ENCODE results near the gene CT47C1. TPM values are rescaled to one million over a fixed set of nuclear protein-coding genes. Genes with fewer than 3 reads are reported as not detected.

CT47C1 gene
- total RNA-seq, 5 donors from 2014 or later (not counting 1 experiment from before 2014, with no cell fraction given): not detected

DNA sequence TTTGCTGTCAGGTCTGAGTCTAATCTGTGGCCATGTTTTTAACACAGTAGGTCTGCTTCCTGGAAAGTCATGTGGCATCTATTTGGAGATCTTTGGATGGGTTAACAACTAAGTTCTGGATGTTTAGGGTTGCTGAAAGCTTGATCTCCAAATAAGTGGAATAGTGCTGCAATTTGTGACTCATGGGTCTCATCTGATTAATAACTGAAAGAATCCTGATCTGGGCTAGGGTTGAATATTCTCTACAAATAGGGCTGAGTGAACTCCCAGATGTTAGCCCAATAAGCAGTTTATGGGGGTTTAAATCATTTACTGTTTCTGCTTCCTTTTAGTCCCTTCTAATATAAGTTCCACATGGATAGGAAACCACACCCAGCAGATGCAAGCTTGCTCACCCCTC is 23.1 kb downstream of the CT47C1 start:
- no peak overlapping the region for H3K4me3 ChIP-seq (ENCODE audit: control insufficient read depth in 1 of 2, extremely low read depth in 1 of 2, low read length in 1 of 2)
- H3K4me1 Mint-ChIP-seq: no peaks in the 10 kb centered on the region
- H3K4me1 ChIP-seq (ENCODE audit: control insufficient read depth in 1 of 2, extremely low read depth in 1 of 2, insufficient read depth in 2 of 2, low read length in 2 of 2): no peaks in the 10 kb centered on the region
- no peak overlapping the region for H3K27ac Mint-ChIP-seq
- CTCF ChIA-PET: interaction anchor here in 1 of 2 donors (0.5 kb wide), 1 partner anchor 15 kb away, joined by 3 read pairs; no protein-coding TSS in a partner anchor
- H3K36me3 ChIP-seq (ENCODE audit: control insufficient read depth in 2 of 2, extremely low read depth in 1 of 2, insufficient read depth in 1 of 2, low read length in 1 of 2): no peaks in the 10 kb centered on the region
- ATAC-seq (replicated peaks in 1 of 4) (no peak), DNase-seq (no peak)
- no peaks in the 10 kb centered on the region for H3K9me3 ChIP-seq
- H3K4me3 Mint-ChIP-seq: no peak overlapping the region
- H3K36me3 Mint-ChIP-seq: no peaks in the 10 kb centered on the region
- peaks cover 0 to 55% of the 10 kb centered on the region in 2 donors for H3K27me3 Mint-ChIP-seq
- POLR2A ChIA-PET: no interaction called here
- H3K27me3 ChIP-seq (replicated peaks in 1 of 2; ENCODE audit: control insufficient read depth in 2 of 2, extremely low read depth in 1 of 2, insufficient read depth in 2 of 2, low read length in 1 of 2): no peaks in the 10 kb centered on the region
- no peak overlapping the region for H3K27ac ChIP-seq (ENCODE audit: low read length)
- H3K9me3 Mint-ChIP-seq: no peaks in the 10 kb centered on the region

DNA sequence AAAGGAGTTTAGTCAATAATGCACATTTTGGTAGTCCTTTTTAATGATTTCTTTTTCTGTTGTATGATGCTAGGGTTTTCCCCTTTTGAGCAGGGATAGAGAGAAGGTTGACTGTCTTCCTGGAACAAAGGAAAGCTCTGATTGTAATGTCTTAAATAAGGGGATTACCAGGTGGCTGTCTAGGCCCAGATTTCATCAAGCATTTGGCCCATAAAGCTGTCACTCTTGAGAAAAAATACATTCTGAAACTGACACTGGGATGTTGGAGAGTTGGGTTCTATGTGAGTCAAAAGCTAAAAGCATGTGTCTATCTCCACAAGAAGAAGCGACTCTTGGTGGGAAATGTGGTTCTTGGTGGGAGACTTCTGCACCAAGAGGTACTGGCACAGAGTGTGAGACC is 28.4 kb downstream of the CT47C1 start:
- no peak for ATAC-seq (replicated peaks in 1 of 4)
- no peaks in the 10 kb centered on the region for H3K9me3 Mint-ChIP-seq
- 40% methylated on average over 1 of the region's 1 CpG for WGBS (ENCODE audit: insufficient coverage)
- H3K36me3 Mint-ChIP-seq: no peaks in the 10 kb centered on the region
- H3K4me3 Mint-ChIP-seq: no peak overlapping the region
- peaks cover 2 to 53% of the 10 kb centered on the region in 2 donors for H3K27me3 Mint-ChIP-seq
- H3K4me1 Mint-ChIP-seq: no peaks in the 10 kb centered on the region
- Histone ChIP-seq H3K27me3 (replicated peaks in 1 of 2; ENCODE audit: control insufficient read depth in 2 of 2, extremely low read depth in 1 of 2, insufficient read depth in 2 of 2, low read length in 1 of 2) (no peaks in the 10 kb centered on the region), H3K4me1 (ENCODE audit: control insufficient read depth in 1 of 2, extremely low read depth in 1 of 2, insufficient read depth in 2 of 2, low read length in 2 of 2) (no peaks in the 10 kb centered on the region), H3K27ac (ENCODE audit: low read length) (no peak overlapping the region), H3K36me3 (ENCODE audit: control insufficient read depth in 2 of 2, extremely low read depth in 1 of 2, insufficient read depth in 1 of 2, low read length in 1 of 2) (no peaks in the 10 kb centered on the region), H3K4me3 (ENCODE audit: control insufficient read depth in 1 of 2, extremely low read depth in 1 of 2, low read length in 1 of 2) (no peak overlapping the region), H3K9me3 (no peaks in the 10 kb centered on the region)
- no peak overlapping the region for H3K27ac Mint-ChIP-seq
- DNase-seq: no peak
- POLR2A ChIA-PET: interaction anchor here in 1 of 2 donors (0.6 kb wide), 1 partner anchor 15 kb away, joined by 3 read pairs; no protein-coding TSS in a partner anchor
- CTCF ChIA-PET: interaction anchor here in 1 of 2 donors (0.6 kb wide), 1 partner anchor 18 kb away, joined by 3 read pairs; no protein-coding TSS in a partner anchor

DNA sequence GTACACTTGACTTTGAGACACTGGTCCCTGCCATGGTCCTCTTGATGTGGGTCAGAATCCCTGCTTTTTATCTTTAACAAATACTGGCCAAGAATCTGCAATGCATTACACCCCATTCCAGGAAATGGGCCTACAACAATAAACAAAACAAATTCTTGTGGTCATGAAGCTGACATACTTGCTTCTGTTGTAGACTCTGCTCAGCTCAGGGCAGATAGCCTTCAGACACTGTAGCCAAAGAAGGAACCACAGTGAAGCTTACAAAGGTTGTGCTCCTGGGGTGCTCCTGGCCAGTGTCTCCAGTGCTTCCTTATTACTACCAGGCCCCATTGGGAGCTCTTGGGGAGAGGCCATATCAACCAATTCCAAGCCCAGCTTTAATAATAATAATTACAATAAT is 33.0 kb downstream of the CT47C1 start:
- Mint-ChIP-seq H3K27ac (no peak overlapping the region), H3K4me1 (no peaks in the 10 kb centered on the region), H3K9me3 (no peaks in the 10 kb centered on the region), H3K36me3 (no peaks in the 10 kb centered on the region), H3K4me3 (no peak overlapping the region), H3K27me3 (peaks cover 6 to 44% of the 10 kb centered on the region in 2 donors)
- no peak for ATAC-seq (replicated peaks in 1 of 4)
- CTCF ChIA-PET: interaction anchor here in 1 of 2 donors (0.6 kb wide), 1 partner anchor 263 kb away, joined by 4 read pairs; no protein-coding TSS in a partner anchor
- no peak for DNase-seq
- no peaks in the 10 kb centered on the region for H3K4me1 ChIP-seq (ENCODE audit: control insufficient read depth in 1 of 2, extremely low read depth in 1 of 2, insufficient read depth in 2 of 2, low read length in 2 of 2)
- no peaks in the 10 kb centered on the region for H3K9me3 ChIP-seq
- no peaks in the 10 kb centered on the region for H3K36me3 ChIP-seq (ENCODE audit: control insufficient read depth in 2 of 2, extremely low read depth in 1 of 2, insufficient read depth in 1 of 2, low read length in 1 of 2)
- no peak overlapping the region for H3K27ac ChIP-seq (ENCODE audit: low read length)
- POLR2A ChIA-PET: no interaction called here
- no peak overlapping the region for H3K4me3 ChIP-seq (ENCODE audit: control insufficient read depth in 1 of 2, extremely low read depth in 1 of 2, low read length in 1 of 2)
- no peaks in the 10 kb centered on the region for H3K27me3 ChIP-seq (replicated peaks in 1 of 2; ENCODE audit: control insufficient read depth in 2 of 2, extremely low read depth in 1 of 2, insufficient read depth in 2 of 2, low read length in 1 of 2)

DNA sequence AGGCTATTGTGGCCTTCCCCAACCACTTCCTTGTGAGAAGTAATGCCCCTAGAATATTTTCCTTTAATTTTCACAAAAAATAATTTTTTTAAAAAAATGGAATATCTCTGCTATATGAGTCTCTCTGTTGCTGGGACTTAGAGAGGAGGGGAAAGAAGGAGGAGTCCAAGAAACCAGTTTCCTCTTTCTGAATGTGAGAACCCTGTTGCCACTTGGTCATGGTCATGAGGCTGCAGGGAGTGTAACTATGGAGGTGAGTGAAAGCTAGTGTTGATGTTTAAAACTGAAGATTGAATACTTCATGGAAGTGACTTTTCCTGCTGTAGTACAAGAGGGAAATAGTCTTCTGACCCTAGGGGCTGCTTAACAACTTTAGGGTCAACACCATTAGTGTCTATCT is 34.4 kb downstream of the CT47C1 start:
- Histone ChIP-seq H3K36me3 (ENCODE audit: control insufficient read depth in 2 of 2, extremely low read depth in 1 of 2, insufficient read depth in 1 of 2, low read length in 1 of 2) (no peaks in the 10 kb centered on the region), H3K4me3 (ENCODE audit: control insufficient read depth in 1 of 2, extremely low read depth in 1 of 2, low read length in 1 of 2) (no peak overlapping the region), H3K27me3 (replicated peaks in 1 of 2; ENCODE audit: control insufficient read depth in 2 of 2, extremely low read depth in 1 of 2, insufficient read depth in 2 of 2, low read length in 1 of 2) (no peaks in the 10 kb centered on the region), H3K4me1 (ENCODE audit: control insufficient read depth in 1 of 2, extremely low read depth in 1 of 2, insufficient read depth in 2 of 2, low read length in 2 of 2) (no peaks in the 10 kb centered on the region), H3K9me3 (no peaks in the 10 kb centered on the region), H3K27ac (ENCODE audit: low read length) (no peak overlapping the region)
- H3K4me1 Mint-ChIP-seq: no peaks in the 10 kb centered on the region
- ChIA-PET CTCF (no interaction called here), POLR2A (no interaction called here)
- H3K27me3 Mint-ChIP-seq: peaks cover 6 to 44% of the 10 kb centered on the region in 2 donors
- no peak overlapping the region for H3K4me3 Mint-ChIP-seq
- H3K9me3 Mint-ChIP-seq: no peaks in the 10 kb centered on the region
- H3K36me3 Mint-ChIP-seq: no peaks in the 10 kb centered on the region
- no peak for ATAC-seq (replicated peaks in 1 of 4)
- no peak for DNase-seq
- no peak overlapping the region for H3K27ac Mint-ChIP-seq

DNA sequence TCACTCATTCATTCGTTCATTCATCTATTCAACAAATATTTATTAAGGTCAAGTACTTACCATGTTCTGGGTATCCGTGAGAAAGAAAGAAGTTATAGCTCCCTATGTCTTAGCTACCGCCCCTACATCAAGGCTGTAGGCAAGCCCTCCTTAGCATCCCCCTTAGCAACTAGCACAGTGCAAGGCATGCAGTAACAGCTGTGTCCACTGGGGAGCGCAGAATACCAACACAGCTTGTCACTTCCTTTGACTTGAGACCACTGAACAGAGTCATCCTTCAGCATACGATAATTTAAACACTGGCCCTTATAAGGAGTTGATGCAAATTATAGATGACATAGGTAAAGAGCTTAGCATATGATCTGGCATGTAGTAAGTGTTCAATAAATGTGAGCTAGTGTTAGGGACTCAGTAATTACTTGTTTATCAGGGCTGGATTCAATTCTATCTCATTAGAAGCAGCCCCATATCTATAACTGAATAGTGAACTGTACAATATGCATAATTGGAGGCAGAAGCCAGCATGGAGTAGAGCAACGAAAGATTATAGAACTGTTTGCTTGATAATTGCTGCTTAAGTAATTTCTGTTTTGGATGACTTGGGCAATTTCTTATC is 46.1 kb downstream of the CT47C1 start:
- Histone ChIP-seq H3K27ac (ENCODE audit: low read length) (no peak overlapping the region), H3K9me3 (no peaks in the 10 kb centered on the region), H3K4me3 (ENCODE audit: control insufficient read depth in 1 of 2, extremely low read depth in 1 of 2, low read length in 1 of 2) (no peak overlapping the region), H3K27me3 (replicated peaks in 1 of 2; ENCODE audit: control insufficient read depth in 2 of 2, extremely low read depth in 1 of 2, insufficient read depth in 2 of 2, low read length in 1 of 2) (no peaks in the 10 kb centered on the region), H3K36me3 (ENCODE audit: control insufficient read depth in 2 of 2, extremely low read depth in 1 of 2, insufficient read depth in 1 of 2, low read length in 1 of 2) (no peaks in the 10 kb centered on the region), H3K4me1 (ENCODE audit: control insufficient read depth in 1 of 2, extremely low read depth in 1 of 2, insufficient read depth in 2 of 2, low read length in 2 of 2) (no peaks in the 10 kb centered on the region)
- DNase-seq (peak in 33 of 35 experiments; percentile 3 to 63 (median 28)), ATAC-seq (replicated peaks in 1 of 4) (peak; percentile 60 to 75 (median 64))
- no peaks in the 10 kb centered on the region for H3K4me1 Mint-ChIP-seq
- peaks cover 6 to 36% of the 10 kb centered on the region in 2 donors for H3K27me3 Mint-ChIP-seq
- H3K36me3 Mint-ChIP-seq: no peaks in the 10 kb centered on the region
- H3K9me3 Mint-ChIP-seq: no peaks in the 10 kb centered on the region
- WGBS (ENCODE audit: insufficient coverage): no CpG with 5 or more reads among the region's 6 CpGs
- ChIA-PET POLR2A (no interaction called here), CTCF (interaction anchor here (0.5 to 2.2 kb wide), 6 partner anchors 11 to 157 kb away, joined by 3 to 16 read pairs (median 4); no protein-coding TSS in a partner anchor)
- no peak overlapping the region for H3K27ac Mint-ChIP-seq
- no peak overlapping the region for H3K4me3 Mint-ChIP-seq

DNA sequence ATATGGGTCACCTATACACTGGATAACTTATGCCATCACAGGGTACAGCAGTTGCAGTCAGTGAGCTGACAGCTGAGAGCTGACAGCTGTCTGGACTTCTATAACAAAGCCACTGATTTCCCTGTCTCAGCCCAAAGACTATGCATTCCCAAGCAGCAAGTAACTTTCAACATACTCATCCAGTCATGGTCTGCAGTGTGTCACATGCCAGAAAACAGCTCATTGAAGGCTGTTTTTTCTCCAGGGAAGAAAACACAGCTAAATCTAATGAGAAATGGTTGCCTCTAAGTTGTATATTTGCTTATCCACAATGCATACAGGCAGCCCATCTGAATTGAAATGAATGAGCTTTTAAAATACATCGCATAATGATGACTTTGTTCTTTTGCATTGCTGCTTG is 48.5 kb downstream of the CT47C1 start:
- Mint-ChIP-seq H3K4me3 (no peak overlapping the region), H3K4me1 (no peaks in the 10 kb centered on the region), H3K27me3 (peaks cover 6 to 30% of the 10 kb centered on the region in 2 donors), H3K27ac (no peak overlapping the region), H3K9me3 (no peaks in the 10 kb centered on the region), H3K36me3 (no peaks in the 10 kb centered on the region)
- no peak overlapping the region for H3K27ac ChIP-seq (ENCODE audit: low read length)
- ChIA-PET POLR2A (no interaction called here), CTCF (interaction anchor here (0.6 to 1.6 kb wide), 5 partner anchors 12 to 358 kb away, joined by 3 to 11 read pairs (median 3); no protein-coding TSS in a partner anchor)
- no peaks in the 10 kb centered on the region for H3K4me1 ChIP-seq (ENCODE audit: control insufficient read depth in 1 of 2, extremely low read depth in 1 of 2, insufficient read depth in 2 of 2, low read length in 2 of 2)
- H3K27me3 ChIP-seq (replicated peaks in 1 of 2; ENCODE audit: control insufficient read depth in 2 of 2, extremely low read depth in 1 of 2, insufficient read depth in 2 of 2, low read length in 1 of 2): no peaks in the 10 kb centered on the region
- no peak overlapping the region for H3K4me3 ChIP-seq (ENCODE audit: control insufficient read depth in 1 of 2, extremely low read depth in 1 of 2, low read length in 1 of 2)
- ATAC-seq (replicated peaks in 1 of 4) (no peak), DNase-seq (no peak)
- no CpG with 5 or more reads among the region's 1 CpG for WGBS (ENCODE audit: insufficient coverage)
- no peaks in the 10 kb centered on the region for H3K36me3 ChIP-seq (ENCODE audit: control insufficient read depth in 2 of 2, extremely low read depth in 1 of 2, insufficient read depth in 1 of 2, low read length in 1 of 2)
- no peaks in the 10 kb centered on the region for H3K9me3 ChIP-seq

All from T-cell (primary cell).